Osteoblast (primary cell): ENCODE measurements around the gene SLC5A10. TPM values are rescaled to one million over a fixed set of nuclear protein-coding genes. Genes with fewer than 3 reads are reported as not detected.

ENCODE experiments used
- DNase-seq: peaks from one replicate; pipeline ENCODE4 v3.0.0; 2011; ENCODE audit warnings: low spot score, mixed read lengths; ENCODE audit not compliant: insufficient read length; ENCODE audit errors: missing footprints
- H2AFZ ChIP-seq: 2 replicates; pipeline ENCODE4 v1.6.0; 2011; ENCODE audit warnings: mild to moderate bottlenecking, low read length
- H3K27ac ChIP-seq: 2 replicates; pipeline ENCODE4 v1.5.1; 2011; ENCODE audit warnings: mild to moderate bottlenecking, low read depth, low read length, moderate library complexity
- H3K27me3 ChIP-seq: 2 replicates; pipeline ENCODE4 v1.6.0; 2012; ENCODE audit warnings: mild to moderate bottlenecking, control low read depth, inconsistent platforms, low read length, moderate library complexity; ENCODE audit not compliant: insufficient read depth
- H3K36me3 ChIP-seq: 2 replicates; pipeline ENCODE4 v1.5.1; 2011; ENCODE audit warnings: mild to moderate bottlenecking, low read length, control low read depth, moderate library complexity; ENCODE audit not compliant: insufficient read depth
- H3K4me1 ChIP-seq: 2 replicates; pipeline ENCODE4 v1.5.1; 2011; ENCODE audit warnings: mild to moderate bottlenecking, low read length, control low read depth, moderate library complexity; ENCODE audit not compliant: insufficient read depth
- H3K4me2 ChIP-seq: 2 replicates; pipeline ENCODE4 v1.6.0; 2011; ENCODE audit warnings: mild to moderate bottlenecking, low read length; ENCODE audit not compliant: insufficient read depth
- H3K4me3 ChIP-seq: fragments of 200-600 bp; sonication (generic); 3 replicates; pipeline ENCODE4 v1.5.1; 2012; ENCODE audit warnings: mild to moderate bottlenecking, low read length, inconsistent platforms; ENCODE audit not compliant: insufficient read depth
- H3K79me2 ChIP-seq: 2 replicates; pipeline ENCODE4 v1.6.0; 2012; ENCODE audit warnings: mild to moderate bottlenecking, low read length, control low read depth, inconsistent platforms; ENCODE audit not compliant: insufficient read depth
- H3K9me3 ChIP-seq: 2 replicates; pipeline ENCODE4 v1.5.1; 2011; ENCODE audit warnings: low read depth, low read length, control low read depth
- H4K20me1 ChIP-seq: 2 replicates; pipeline ENCODE4 v1.6.0; 2012; ENCODE audit warnings: mild to moderate bottlenecking, low read length, control low read depth; ENCODE audit not compliant: insufficient read depth
- total RNA-seq: library from RNA; depleted of rRNA; stranded (reverse); fragments of >200 nt; gene quantifications from 2 replicates; pipeline ENCODE4 v1.2.3, GENCODE V29; 2012
- TF ChIP-seq, protein P1 (sequence below): IDR thresholded peaks from 2 replicates; pipeline ENCODE4 v1.5.1; 2011; ENCODE audit warnings: mild to moderate bottlenecking, low read depth, low read length, moderate library complexity; ENCODE audit errors: extremely low read depth

Gene SLC5A10
- total RNA-seq, 1 donor, result not detected

DNA sequence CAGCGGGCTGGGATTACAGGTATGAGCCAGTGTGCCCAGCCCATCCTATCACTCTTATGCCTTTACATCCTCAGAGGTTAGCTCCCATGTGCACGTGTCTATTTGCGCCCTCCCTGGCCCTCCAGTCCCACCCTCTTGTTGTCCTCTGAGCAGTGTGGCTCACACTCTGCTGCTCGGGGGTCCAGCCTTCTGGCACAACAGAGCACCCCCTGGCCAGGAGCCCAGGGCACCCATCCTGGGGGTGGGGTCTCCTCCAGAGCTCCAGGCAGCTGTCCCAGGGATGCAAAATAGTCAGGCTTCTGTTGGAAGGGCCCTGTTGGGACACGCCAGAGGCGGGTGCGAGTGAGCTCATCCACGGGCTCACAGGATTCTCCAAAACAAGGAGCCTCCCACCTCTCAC lies 64.3 kb downstream of the SLC5A10 start:
- Histone ChIP-seq H3K4me1 (no peaks in the 10 kb centered on the region), H3K4me3 (no peak overlapping the region), H4K20me1 (no peaks in the 10 kb centered on the region), H3K27me3 (no peaks in the 10 kb centered on the region), H3K36me3 (no peaks in the 10 kb centered on the region), H2AFZ (no peak overlapping the region), H3K4me2 (no peak overlapping the region), H3K27ac (no peak overlapping the region), H3K79me2 (no peaks in the 10 kb centered on the region), H3K9me3 (no peaks in the 10 kb centered on the region)
- TF ChIP-seq, protein P1, sequence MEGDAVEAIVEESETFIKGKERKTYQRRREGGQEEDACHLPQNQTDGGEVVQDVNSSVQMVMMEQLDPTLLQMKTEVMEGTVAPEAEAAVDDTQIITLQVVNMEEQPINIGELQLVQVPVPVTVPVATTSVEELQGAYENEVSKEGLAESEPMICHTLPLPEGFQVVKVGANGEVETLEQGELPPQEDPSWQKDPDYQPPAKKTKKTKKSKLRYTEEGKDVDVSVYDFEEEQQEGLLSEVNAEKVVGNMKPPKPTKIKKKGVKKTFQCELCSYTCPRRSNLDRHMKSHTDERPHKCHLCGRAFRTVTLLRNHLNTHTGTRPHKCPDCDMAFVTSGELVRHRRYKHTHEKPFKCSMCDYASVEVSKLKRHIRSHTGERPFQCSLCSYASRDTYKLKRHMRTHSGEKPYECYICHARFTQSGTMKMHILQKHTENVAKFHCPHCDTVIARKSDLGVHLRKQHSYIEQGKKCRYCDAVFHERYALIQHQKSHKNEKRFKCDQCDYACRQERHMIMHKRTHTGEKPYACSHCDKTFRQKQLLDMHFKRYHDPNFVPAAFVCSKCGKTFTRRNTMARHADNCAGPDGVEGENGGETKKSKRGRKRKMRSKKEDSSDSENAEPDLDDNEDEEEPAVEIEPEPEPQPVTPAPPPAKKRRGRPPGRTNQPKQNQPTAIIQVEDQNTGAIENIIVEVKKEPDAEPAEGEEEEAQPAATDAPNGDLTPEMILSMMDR, result no peak
- no peak for DNase-seq

DNA sequence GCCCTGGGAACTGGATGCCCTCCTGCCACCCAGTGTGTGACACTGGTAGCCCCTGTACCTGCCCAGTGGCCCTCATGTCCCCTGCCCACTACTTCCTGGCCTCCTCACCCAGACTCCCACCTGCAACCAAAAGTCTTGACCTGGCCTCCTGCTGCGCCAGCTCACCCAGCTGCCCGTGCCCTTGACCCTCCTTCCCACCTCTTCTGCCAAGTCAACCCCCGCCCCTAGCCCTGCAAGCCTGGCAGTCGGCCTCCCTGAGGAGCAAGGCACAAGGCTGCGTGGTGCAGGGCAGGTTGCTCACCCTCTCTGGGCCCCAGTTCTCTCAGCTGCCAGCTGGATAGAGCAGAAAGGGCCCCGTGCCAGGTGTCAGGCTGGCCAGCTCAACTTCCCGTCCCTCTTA lies 64.9 kb downstream of the SLC5A10 start:
- Histone ChIP-seq H3K36me3 (no peaks in the 10 kb centered on the region), H3K27me3 (no peaks in the 10 kb centered on the region), H3K4me1 (no peaks in the 10 kb centered on the region), H2AFZ (no peak overlapping the region), H3K4me3 (no peak overlapping the region), H3K9me3 (no peaks in the 10 kb centered on the region), H3K4me2 (no peak overlapping the region), H3K79me2 (no peaks in the 10 kb centered on the region), H4K20me1 (no peaks in the 10 kb centered on the region), H3K27ac (no peak overlapping the region)
- TF ChIP-seq, protein P1, result no peak
- no peak for DNase-seq

DNA sequence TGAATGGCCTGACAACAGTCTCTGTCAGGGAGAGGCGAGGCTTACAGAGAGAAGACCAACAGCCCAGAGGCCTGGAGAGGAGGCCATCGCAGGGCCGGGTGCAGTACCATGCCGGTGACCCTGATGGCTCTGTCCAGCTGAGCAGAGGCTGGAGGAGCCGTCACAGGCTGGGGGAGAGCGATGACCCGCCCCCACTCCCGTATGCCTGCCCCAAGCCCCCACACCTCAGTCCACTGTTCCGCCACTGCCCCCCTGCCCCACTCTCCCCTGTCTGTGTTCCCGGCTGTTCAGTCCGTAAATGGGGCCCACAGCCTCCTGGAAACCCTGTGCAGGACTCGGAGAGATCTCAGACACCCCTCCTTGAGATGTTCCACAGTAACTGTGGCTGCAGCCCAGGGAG lies 65.4 kb downstream of the SLC5A10 start:
- Histone ChIP-seq H3K27ac (no peak overlapping the region), H3K4me3 (no peak overlapping the region), H4K20me1 (no peaks in the 10 kb centered on the region), H3K9me3 (no peaks in the 10 kb centered on the region), H2AFZ (no peak overlapping the region), H3K79me2 (no peaks in the 10 kb centered on the region), H3K36me3 (no peaks in the 10 kb centered on the region), H3K4me1 (no peaks in the 10 kb centered on the region), H3K27me3 (no peaks in the 10 kb centered on the region), H3K4me2 (no peak overlapping the region)
- no peak for DNase-seq
- TF ChIP-seq, protein P1, result no peak

DNA sequence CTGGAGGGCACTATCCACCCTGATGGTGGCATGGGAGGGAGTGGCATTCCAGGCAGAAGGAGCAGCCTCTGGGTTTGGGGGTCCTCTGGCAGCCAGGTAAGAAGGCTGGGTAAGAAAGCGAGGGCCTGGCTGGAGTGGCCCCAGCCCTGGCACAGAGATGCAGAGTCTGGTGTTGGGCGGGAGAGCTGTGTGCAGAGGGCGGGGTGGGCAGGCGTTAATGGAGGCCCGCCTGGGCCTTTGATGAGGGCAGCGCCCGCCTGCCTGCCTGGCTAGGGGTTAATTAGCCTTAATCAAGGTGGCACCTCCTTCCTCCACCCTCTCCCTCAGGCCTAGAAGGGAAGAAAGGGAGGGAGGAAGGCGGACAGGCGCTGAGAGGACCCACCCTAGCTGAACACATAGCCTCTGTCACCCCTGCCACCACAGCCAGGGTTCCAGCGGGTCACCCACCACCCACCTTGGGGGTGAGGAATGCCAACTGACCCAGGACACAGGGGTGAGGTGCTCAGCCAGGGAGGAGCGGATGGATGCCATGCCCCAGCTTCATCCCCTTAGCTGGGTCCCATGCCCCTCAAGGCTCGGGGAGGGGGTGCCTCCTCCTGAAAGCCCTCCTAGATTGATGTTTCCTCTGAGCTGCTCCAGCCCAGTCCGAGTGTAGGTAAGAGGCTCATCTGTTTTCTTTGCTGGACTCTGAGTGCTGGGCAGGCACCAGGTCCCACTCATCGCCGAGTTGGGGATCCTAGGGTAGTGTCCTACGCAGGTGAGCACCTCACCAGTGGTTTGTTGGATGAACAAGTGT lies 66.0 kb downstream of the SLC5A10 start:
- TF ChIP-seq, protein P1, result no peak
- no peaks in the 10 kb centered on the region for H3K36me3 ChIP-seq
- no peak overlapping the region for H3K4me3 ChIP-seq
- H3K4me1 ChIP-seq, result no peaks in the 10 kb centered on the region
- H3K27ac ChIP-seq, result no peak overlapping the region
- H2AFZ ChIP-seq, result no peak overlapping the region
- H4K20me1 ChIP-seq, result no peaks in the 10 kb centered on the region
- H3K4me2 ChIP-seq, result no peak overlapping the region
- no peaks in the 10 kb centered on the region for H3K27me3 ChIP-seq
- no peak for DNase-seq
- H3K79me2 ChIP-seq, result no peaks in the 10 kb centered on the region
- no peaks in the 10 kb centered on the region for H3K9me3 ChIP-seq
